ENCODE data around the gene DIMT1. TPM values are rescaled to one million over a fixed set of nuclear protein-coding genes. Genes with fewer than 3 reads are reported as not detected.

Gene DIMT1
- total RNA-seq, 1 donor from 2014 or later, result 30.9 TPM

GRCh38 chr5:62371409-62371808, 32.3 kb downstream of the DIMT1 start:
- no peak for DNase-seq (ENCODE audit: low read depth)

- no peak for DNase-seq (ENCODE audit: low read depth)
These were observed 34.7 kb downstream of the DIMT1 start for GRCh38 chr5:62369039-62369438.

GRCh38 chr5:62362701-62363100, 41.0 kb downstream of the DIMT1 start:
- no peak for DNase-seq (ENCODE audit: low read depth)

GRCh38 chr5:62354028-62354874, 49.5 kb downstream of the DIMT1 start:
- DNase-seq (ENCODE audit: low read depth), result peak; percentile 72

GRCh38 chr5:62348723-62349481, 54.8 kb downstream of the DIMT1 start:
- no peak for DNase-seq (ENCODE audit: low read depth)

GRCh38 chr5:62347928-62348327, 55.8 kb downstream of the DIMT1 start:
- DNase-seq (ENCODE audit: low read depth), result no peak

GRCh38 chr5:62346748-62347147, 57.0 kb downstream of the DIMT1 start:
- no peak for DNase-seq (ENCODE audit: low read depth)

GRCh38 chr5:62343428-62343827, 60.3 kb downstream of the DIMT1 start:
- DNase-seq (ENCODE audit: low read depth), result peak; percentile 14

GRCh38 chr5:62342476-62342837, 61.2 kb downstream of the DIMT1 start:
- DNase-seq (ENCODE audit: low read depth), result no peak

- DNase-seq (ENCODE audit: low read depth), result no peak
These were observed 61.8 kb downstream of the DIMT1 start for GRCh38 chr5:62341783-62342475.

- no peak for DNase-seq (ENCODE audit: low read depth)
These were observed 62.7 kb downstream of the DIMT1 start for GRCh38 chr5:62340979-62341378.

- no peak for DNase-seq (ENCODE audit: low read depth)
These were observed 63.3 kb downstream of the DIMT1 start for GRCh38 chr5:62340392-62340791.

Other genes with a start within 250 kb of the DIMT1 start
- 61.8 and 94.4 TPM in 2 replicates for gene KIF2A, start 97.7 kb downstream of the DIMT1 start, total RNA-seq
- gene IPO11, start 8.9 kb upstream of the DIMT1 start, total RNA-seq, result 22.1 and 31.6 TPM in 2 replicates
- gene LRRC70, start 174.9 kb upstream of the DIMT1 start, total RNA-seq, result 0.52 and 1.7 TPM in 2 replicates